ENCODE measurements around the gene NRCAM.
"Not testable (repeated sequence)": the region's sequence is repeated elsewhere in the genome, so short reads cannot be mapped to it uniquely, and the experiment has no call there.

The NRCAM gene

GRCh38 chr7:108455998-108456677, at the start of gene NRCAM:
Gene NRCAM, minus strand, starts transcription at chr7:108456436. Its CDS starts 216,372 bp downstream, at chr7:108240064.
- DNase-seq: peak; percentile 21 to 58 (median 40)

GRCh38 chr7:108504576-108504975, 48.3 kb upstream of the NRCAM start:
- not testable (repeated sequence) for DNase-seq

GRCh38 chr7:108503112-108504026, 47.1 kb upstream of the NRCAM start:
- peak; percentile 9 to 58 (median 51) for DNase-seq

GRCh38 chr7:108499566-108499965, 43.3 kb upstream of the NRCAM start:
- peak; percentile 16 to 36 (median 25) for DNase-seq

GRCh38 chr7:108498481-108498880, 42.2 kb upstream of the NRCAM start:
- no peak for DNase-seq

- peak; percentile 65 to 78 (median 77) for DNase-seq
Observed at GRCh38 chr7:108497082-108497725, 41.0 kb upstream of the NRCAM start.

- DNase-seq: no peak
Observed at GRCh38 chr7:108492742-108493141, 36.5 kb upstream of the NRCAM start.

GRCh38 chr7:108488768-108489538, 32.7 kb upstream of the NRCAM start:
- no peak for DNase-seq

- no peak for DNase-seq
Observed at GRCh38 chr7:108487646-108488045, 31.4 kb upstream of the NRCAM start.

- peak; percentile 20 to 33 (median 29) for DNase-seq
Observed at GRCh38 chr7:108486291-108486966, 30.2 kb upstream of the NRCAM start.

- DNase-seq: no peak
Observed at GRCh38 chr7:108484137-108484536, 27.9 kb upstream of the NRCAM start.

- no peak for DNase-seq
Observed at GRCh38 chr7:108480311-108480710, 24.1 kb upstream of the NRCAM start.

GRCh38 chr7:108479751-108480150, 23.5 kb upstream of the NRCAM start:
- no peak for DNase-seq

- no peak for DNase-seq
Observed at GRCh38 chr7:108479118-108479517, 22.9 kb upstream of the NRCAM start.

- no peak for DNase-seq
Observed at GRCh38 chr7:108468246-108468645, 12.0 kb upstream of the NRCAM start.

- no peak for DNase-seq
Observed at GRCh38 chr7:108467391-108467790, 11.2 kb upstream of the NRCAM start.

GRCh38 chr7:108466322-108466721, 10.1 kb upstream of the NRCAM start:
- DNase-seq: not testable (repeated sequence)

GRCh38 chr7:108464743-108465142, 8.5 kb upstream of the NRCAM start:
- DNase-seq: peak in 1 of 3 donors; percentile 11

- DNase-seq: no peak
Observed at GRCh38 chr7:108463613-108464012, 7.4 kb upstream of the NRCAM start.

- peak in 1 of 3 donors; percentile 10 for DNase-seq
Observed at GRCh38 chr7:108461840-108462239, 5.6 kb upstream of the NRCAM start.

GRCh38 chr7:108460964-108461363, 4.7 kb upstream of the NRCAM start:
- no peak for DNase-seq

Data from suppressor macrophage treated with lipopolysaccharide for 1 hour (primary cell).